ENCODE results near the gene EIF3K.

GRCh38 chr19:38665950-38666662, 47.1 kb downstream of the EIF3K start:
- no peak for TF ChIP-seq CTCF (tag by site-specific recombination; IDR thresholded peaks at IDR 0.05)
- TF ChIP-seq ZNF518A (tag by site-specific recombination; conservative IDR thresholded peaks at IDR 0.05; ENCODE audit: low read depth) = no peak
- TF ChIP-seq, protein P1, sequence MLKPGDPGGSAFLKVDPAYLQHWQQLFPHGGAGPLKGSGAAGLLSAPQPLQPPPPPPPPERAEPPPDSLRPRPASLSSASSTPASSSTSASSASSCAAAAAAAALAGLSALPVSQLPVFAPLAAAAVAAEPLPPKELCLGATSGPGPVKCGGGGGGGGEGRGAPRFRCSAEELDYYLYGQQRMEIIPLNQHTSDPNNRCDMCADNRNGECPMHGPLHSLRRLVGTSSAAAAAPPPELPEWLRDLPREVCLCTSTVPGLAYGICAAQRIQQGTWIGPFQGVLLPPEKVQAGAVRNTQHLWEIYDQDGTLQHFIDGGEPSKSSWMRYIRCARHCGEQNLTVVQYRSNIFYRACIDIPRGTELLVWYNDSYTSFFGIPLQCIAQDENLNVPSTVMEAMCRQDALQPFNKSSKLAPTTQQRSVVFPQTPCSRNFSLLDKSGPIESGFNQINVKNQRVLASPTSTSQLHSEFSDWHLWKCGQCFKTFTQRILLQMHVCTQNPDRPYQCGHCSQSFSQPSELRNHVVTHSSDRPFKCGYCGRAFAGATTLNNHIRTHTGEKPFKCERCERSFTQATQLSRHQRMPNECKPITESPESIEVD (tag by site-specific recombination; IDR thresholded peaks at IDR 0.05) = no peak
- TF ChIP-seq ZNF175 (tag by site-specific recombination; IDR thresholded peaks at IDR 0.05) = no peak

All from HEK293 (cell line).